Measurements from ENCODE around the gene PSMD5.

Gene PSMD5

GRCh38 chr9:120889606-120890271 lies 47.0 kb upstream of the PSMD5 start:
- Histone ChIP-seq H3K27ac (no peak overlapping the region), H3K4me2 (ENCODE audit: low read length) (no peak overlapping the region), H3K36me3 (ENCODE audit: control insufficient read depth, insufficient read depth, low read length) (no peaks in the 10 kb centered on the region), H2AFZ (no peak overlapping the region), H3K9me3 (ENCODE audit: control insufficient read depth, low read length) (no peaks in the 10 kb centered on the region), H3K79me2 (no peaks in the 10 kb centered on the region), H3K4me3 (ENCODE audit: low read depth, low read length) (no peak overlapping the region), H3K4me1 (no peaks in the 10 kb centered on the region), H3K9ac (no peak overlapping the region), H3K27me3 (ENCODE audit: control insufficient read depth, insufficient read depth, low read length) (no peaks in the 10 kb centered on the region)
- TF ChIP-seq CTCF (IDR thresholded peaks at IDR 0.05) = no peak

- H3K4me3 ChIP-seq (ENCODE audit: low read depth, low read length) = no peak overlapping the region
- no peak overlapping the region for H3K4me2 ChIP-seq (ENCODE audit: low read length)
- H2AFZ ChIP-seq = no peak overlapping the region
- no peak for TF ChIP-seq CTCF (IDR thresholded peaks at IDR 0.05)
- no peaks in the 10 kb centered on the region for H3K27me3 ChIP-seq (ENCODE audit: control insufficient read depth, insufficient read depth, low read length)
- no peak overlapping the region for H3K9ac ChIP-seq
- H3K9me3 ChIP-seq (ENCODE audit: control insufficient read depth, low read length) = no peaks in the 10 kb centered on the region
- no peaks in the 10 kb centered on the region for H3K36me3 ChIP-seq (ENCODE audit: control insufficient read depth, insufficient read depth, low read length)
- H3K4me1 ChIP-seq = no peaks in the 10 kb centered on the region
- no peak overlapping the region for H3K27ac ChIP-seq
- no peaks in the 10 kb centered on the region for H3K79me2 ChIP-seq
These were observed 45.9 kb upstream of the PSMD5 start for GRCh38 chr9:120888626-120889025.

- H3K27ac ChIP-seq = no peak overlapping the region
- H3K4me3 ChIP-seq (ENCODE audit: low read depth, low read length) = no peak overlapping the region
- H3K4me2 ChIP-seq (ENCODE audit: low read length) = no peak overlapping the region
- H3K9me3 ChIP-seq (ENCODE audit: control insufficient read depth, low read length) = no peaks in the 10 kb centered on the region
- H3K27me3 ChIP-seq (ENCODE audit: control insufficient read depth, insufficient read depth, low read length) = no peaks in the 10 kb centered on the region
- no peaks in the 10 kb centered on the region for H3K4me1 ChIP-seq
- H3K36me3 ChIP-seq (ENCODE audit: control insufficient read depth, insufficient read depth, low read length) = no peaks in the 10 kb centered on the region
- no peak overlapping the region for H3K9ac ChIP-seq
- H3K79me2 ChIP-seq = no peaks in the 10 kb centered on the region
- H2AFZ ChIP-seq = no peak overlapping the region
- no peak for TF ChIP-seq CTCF (IDR thresholded peaks at IDR 0.05)
These were observed 43.8 kb upstream of the PSMD5 start for GRCh38 chr9:120886490-120886967.

- Histone ChIP-seq H3K4me3 (ENCODE audit: low read depth, low read length) (no peak overlapping the region), H2AFZ (no peak overlapping the region), H3K9me3 (ENCODE audit: control insufficient read depth, low read length) (no peaks in the 10 kb centered on the region), H3K4me2 (ENCODE audit: low read length) (no peak overlapping the region), H3K27ac (no peak overlapping the region), H3K79me2 (no peaks in the 10 kb centered on the region), H3K9ac (no peak overlapping the region), H3K4me1 (no peaks in the 10 kb centered on the region), H3K36me3 (ENCODE audit: control insufficient read depth, insufficient read depth, low read length) (no peaks in the 10 kb centered on the region), H3K27me3 (ENCODE audit: control insufficient read depth, insufficient read depth, low read length) (no peaks in the 10 kb centered on the region)
- no peak for TF ChIP-seq CTCF (IDR thresholded peaks at IDR 0.05)
These were observed 43.2 kb upstream of the PSMD5 start for GRCh38 chr9:120885958-120886357.

GRCh38 chr9:120885457-120885856 lies 42.7 kb upstream of the PSMD5 start:
- no peak overlapping the region for H3K27ac ChIP-seq
- no peak for TF ChIP-seq CTCF (IDR thresholded peaks at IDR 0.05)

More at GRCh38 chr9:120885457-120885856, 42.7 kb upstream of the PSMD5 start:
- Histone ChIP-seq H3K9ac (no peak overlapping the region), H3K9me3 (ENCODE audit: control insufficient read depth, low read length) (no peaks in the 10 kb centered on the region), H3K4me2 (ENCODE audit: low read length) (no peak overlapping the region), H3K4me3 (ENCODE audit: low read depth, low read length) (no peak overlapping the region), H3K27me3 (ENCODE audit: control insufficient read depth, insufficient read depth, low read length) (no peaks in the 10 kb centered on the region), H3K36me3 (ENCODE audit: control insufficient read depth, insufficient read depth, low read length) (no peaks in the 10 kb centered on the region), H3K79me2 (no peaks in the 10 kb centered on the region), H2AFZ (no peak overlapping the region), H3K4me1 (no peaks in the 10 kb centered on the region)

Measured in parathyroid adenoma (tissue), 2 donors.